Ecto neural progenitor cell (in vitro differentiated cells): ENCODE data around the gene C12orf57.

Experiments
- DNase-seq: peaks from one replicate; pipeline ENCODE4 v3.0.0-alpha.2; 2018; ENCODE audit warnings: low spot score

C12orf57 gene

DNA sequence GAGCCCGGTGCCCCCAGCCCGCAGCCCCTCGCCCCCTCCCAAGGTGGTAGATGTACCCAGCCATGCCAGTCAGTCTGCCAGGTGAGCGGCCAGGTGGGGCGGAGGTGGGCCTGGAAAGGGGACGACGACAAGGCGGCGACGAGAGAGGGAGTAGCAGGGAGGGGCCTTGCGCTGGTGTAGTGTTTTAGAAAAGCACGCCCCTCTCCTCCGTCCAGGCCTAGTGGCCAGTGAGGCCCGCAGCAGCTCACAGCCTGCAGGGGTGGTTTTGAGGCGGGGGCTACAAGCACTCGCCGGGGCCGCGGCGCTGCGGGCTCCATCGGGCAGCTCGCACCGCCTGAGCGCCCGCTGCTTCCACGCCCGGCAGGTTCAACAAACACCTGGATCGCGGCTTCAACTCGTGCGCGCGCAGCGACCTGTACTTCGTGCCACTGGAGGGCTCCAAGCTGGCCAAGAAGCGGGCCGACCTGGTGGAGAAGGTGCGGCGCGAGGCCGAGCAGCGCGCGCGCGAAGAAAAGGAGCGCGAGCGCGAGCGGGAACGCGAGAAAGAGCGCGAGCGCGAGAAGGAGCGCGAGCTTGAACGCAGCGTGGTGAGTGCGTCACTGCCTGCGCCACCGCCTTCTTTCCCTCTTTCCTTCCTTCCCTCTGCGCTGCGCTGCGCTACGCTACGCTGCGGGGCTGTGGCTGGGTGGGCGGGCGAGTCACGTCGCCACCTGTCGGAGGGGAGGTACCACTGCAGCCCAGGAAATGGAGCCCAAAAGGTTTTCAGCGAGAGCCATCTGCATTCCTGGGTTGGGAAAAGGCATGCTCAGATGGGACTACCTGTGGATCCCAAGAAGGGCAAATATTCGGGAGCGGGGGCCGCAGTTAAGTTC, 6.1 kb upstream of the C12orf57 start:
- DNase-seq: peak; percentile 98

DNA sequence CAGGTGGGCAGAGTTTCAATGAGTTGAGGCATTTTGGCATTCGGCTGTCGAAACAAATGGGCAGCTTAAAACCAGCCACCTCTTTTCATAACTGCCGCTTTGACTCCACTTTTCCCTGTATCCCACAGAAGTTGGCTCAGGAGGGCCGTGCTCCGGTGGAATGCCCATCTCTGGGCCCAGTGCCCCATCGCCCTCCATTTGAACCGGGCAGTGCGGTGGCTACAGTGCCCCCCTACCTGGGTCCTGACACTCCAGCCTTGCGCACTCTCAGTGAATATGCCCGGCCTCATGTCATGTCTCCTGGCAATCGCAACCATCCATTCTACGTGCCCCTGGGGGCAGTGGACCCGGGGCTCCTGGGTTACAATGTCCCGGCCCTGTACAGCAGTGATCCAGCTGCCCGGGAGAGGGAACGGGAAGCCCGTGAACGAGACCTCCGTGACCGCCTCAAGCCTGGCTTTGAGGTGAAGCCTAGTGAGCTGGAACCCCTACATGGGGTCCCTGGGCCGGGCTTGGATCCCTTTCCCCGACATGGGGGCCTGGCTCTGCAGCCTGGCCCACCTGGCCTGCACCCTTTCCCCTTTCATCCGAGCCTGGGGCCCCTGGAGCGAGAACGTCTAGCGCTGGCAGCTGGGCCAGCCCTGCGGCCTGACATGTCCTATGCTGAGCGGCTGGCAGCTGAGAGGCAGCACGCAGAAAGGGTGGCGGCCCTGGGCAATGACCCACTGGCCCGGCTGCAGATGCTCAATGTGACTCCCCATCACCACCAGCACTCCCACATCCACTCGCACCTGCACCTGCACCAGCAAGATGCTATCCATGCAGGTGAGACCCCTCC, 5.2 kb upstream of the C12orf57 start:
- DNase-seq: no peak

GRCh38 chr12:6939191-6939540, 4.7 kb upstream of the C12orf57 start:
- no peak for DNase-seq

DNA sequence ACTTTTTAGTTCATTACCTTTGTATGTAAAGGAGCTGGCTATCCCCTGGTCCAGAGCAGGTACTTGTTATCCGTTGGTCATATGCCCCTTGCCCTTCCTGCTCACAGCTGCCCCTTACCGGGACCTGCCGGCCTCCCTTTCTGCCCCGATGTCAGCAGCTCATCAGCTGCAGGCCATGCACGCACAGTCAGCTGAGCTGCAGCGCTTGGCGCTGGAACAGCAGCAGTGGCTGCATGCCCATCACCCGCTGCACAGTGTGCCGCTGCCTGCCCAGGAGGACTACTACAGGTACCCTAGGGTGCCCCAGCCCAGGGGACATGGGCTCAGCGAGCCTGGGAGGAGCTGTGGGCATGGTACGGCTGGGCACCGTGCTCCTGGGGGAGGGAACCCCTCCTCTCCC, 2.6 kb upstream of the C12orf57 start:
- no peak for DNase-seq

- DNase-seq: no peak
Observed at GRCh38 chr12:6941782-6942181, 2.0 kb upstream of the C12orf57 start.

- no peak for DNase-seq
Observed at GRCh38 chr12:6942331-6942665, 1.5 kb upstream of the C12orf57 start.

GRCh38 chr12:6943389-6943721, 467 bp upstream of the C12orf57 start:
- peak; percentile 91 for DNase-seq

DNA sequence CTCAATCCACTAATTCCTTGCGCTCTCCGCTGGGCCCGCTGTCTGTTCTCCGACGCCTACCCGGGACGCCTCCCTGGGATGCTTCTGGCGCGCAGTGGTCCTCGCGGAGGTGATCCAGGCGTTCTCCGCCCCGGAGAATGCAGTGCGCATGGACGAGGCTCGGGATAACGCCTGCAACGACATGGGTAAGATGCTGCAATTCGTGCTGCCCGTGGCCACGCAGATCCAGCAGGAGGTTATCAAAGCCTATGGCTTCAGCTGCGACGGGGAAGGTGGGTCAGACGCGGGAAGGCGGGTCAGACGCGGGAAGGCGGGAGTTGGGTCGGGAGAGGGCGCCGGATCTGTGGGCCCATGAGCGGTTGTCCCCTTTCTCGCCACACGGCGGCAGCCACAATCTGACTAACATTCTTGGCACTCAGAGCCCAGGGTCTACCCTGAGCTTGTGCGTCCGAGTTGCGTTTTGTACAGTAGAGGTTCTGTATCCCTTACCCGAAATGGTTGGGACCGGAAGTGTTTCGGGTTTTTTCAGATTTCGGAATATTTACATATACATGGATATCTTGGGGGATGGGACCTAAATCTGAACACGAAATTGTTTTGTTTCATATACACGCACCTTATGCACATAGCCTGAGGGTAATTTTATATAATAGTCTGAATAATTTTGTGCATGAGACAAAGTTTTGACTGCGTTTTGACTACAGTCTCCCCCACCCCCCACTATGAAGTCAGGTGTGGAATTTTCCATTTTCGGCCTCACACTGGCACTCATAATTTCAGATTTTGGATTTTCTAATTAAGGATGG, 762 bp downstream of the C12orf57 start:
- peak; percentile 96 for DNase-seq

- DNase-seq: no peak
Observed at GRCh38 chr12:6945613-6946012, 1.8 kb downstream of the C12orf57 start.

DNA sequence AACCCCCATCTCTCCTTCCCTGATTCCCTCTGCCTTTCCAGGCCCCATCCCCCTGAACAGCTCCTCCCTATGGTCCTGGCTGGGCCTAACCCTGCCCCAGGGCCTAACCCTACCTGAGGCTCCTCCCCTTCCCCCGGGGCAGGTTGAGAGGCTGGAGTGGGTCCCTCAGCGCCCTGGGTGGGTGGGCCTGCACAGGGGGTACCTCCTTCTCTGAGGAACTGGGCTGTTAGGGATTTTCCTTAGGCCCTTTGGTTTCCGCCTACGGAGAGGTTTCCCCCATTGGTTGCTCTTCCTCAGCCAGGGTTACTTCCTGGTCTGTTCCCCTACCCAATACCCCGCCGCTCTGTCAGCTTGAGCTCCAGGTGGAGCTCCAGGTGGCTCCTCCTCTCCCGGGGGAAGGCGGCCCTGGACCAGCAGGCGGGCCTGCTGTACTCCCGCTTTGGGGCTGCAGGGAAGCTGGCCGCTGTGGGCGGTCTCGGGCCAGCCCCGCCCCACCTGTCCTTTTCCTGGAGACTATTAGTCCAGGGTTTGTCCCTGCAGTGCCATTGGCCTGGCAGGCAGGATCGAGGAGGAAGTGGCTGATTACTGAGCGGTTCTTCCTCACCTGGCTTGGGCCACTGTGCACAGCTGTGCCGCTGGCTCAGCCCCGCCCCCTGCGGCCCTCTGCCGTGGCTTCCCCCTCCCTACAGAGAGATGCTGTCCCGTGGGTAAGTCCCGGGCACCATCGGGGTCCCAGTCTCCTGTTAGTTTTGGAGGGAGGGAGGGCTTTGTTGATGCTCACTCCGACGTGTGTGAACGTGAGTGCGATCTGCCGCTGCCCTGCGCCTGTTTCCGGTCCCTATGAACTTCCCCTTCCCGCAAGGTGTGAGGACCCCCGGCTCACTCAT, 2.5 kb downstream of the C12orf57 start:
- DNase-seq: peak; percentile 87

DNA sequence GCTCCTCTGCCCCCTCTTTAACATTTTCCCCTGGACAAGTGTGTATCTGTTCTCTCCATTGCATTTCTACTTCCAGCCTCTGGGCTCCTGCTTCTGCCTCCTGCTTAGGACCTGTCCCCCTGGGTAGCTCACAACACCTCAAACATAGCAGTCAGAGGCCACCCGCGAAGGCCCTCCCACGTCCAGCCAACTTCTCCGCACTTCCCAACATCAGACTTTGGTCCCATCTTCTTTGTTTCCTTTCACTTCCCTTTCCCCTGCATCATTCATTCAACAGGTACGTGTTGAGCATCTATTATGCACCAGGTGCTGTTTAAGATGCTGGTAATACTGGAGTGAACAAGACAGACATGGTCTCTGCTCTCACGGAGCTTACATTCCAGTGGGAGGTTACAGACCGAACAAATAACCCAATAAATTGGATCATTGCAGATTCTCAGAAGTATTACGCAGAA, 3.1 kb downstream of the C12orf57 start:
- no peak for DNase-seq

GRCh38 chr12:6947615-6948014, 3.8 kb downstream of the C12orf57 start:
- no peak for DNase-seq

GRCh38 chr12:6948873-6949594, 5.2 kb downstream of the C12orf57 start:
- DNase-seq: no peak

GRCh38 chr12:6950401-6950801, 6.6 kb downstream of the C12orf57 start:
- DNase-seq: no peak

- no peak for DNase-seq
Observed at GRCh38 chr12:6950811-6951540, 7.2 kb downstream of the C12orf57 start, which contains the start of gene PTPN6. Gene PTPN6, plus strand, starts transcription at chr12:6951356. Its CDS starts 157 bp downstream, at chr12:6951513.

DNA sequence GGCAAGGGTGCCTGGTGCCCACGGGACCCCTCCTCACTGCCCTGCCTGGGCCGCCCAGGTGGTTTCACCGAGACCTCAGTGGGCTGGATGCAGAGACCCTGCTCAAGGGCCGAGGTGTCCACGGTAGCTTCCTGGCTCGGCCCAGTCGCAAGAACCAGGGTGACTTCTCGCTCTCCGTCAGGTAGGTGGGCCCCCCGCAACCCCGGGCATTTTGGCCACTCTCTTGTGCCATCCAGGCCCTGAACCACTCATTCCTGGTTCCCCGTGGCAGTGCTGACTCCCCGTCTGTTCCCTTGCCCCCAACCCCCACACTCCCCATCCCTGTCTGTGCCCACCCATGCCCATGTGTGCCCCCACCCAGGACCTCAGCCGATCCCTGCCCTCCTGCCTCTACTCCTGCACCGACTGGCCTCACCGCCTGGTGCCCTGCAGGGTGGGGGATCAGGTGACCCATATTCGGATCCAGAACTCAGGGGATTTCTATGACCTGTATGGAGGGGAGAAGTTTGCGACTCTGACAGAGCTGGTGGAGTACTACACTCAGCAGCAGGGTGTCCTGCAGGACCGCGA, 7.8 kb downstream of the C12orf57 start:
- DNase-seq: no peak

- DNase-seq: no peak
Observed at GRCh38 chr12:6952121-6952862, 8.5 kb downstream of the C12orf57 start.

DNA sequence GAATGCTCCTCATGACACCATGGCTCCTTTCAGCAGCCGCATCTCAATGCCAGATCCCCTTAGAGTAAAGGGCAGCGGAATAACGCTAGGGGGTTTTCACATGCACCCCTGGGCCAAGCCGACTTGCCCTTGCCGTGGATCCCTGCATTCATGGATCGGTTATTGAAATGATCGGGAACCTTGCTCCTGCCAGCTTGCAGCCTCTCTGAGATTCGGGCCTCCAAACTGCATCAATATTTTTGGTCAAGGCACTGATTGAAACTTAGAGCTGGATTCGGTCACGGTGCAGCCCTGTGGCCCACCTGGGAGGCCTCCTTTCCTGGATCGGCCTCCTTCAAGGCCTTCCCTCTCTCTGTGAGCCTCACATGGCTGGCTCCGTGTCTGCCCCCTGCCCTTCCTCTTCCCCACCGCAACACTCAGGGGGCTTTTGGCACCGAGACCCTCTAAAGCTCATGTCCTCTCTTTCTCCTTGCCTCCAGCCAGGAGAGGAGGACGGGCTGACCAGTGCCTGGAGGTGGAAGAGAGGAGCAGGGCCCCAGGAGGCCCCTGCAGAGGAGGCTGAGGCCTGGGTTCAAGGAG, 9.1 kb downstream of the C12orf57 start:
- DNase-seq: no peak
